ENCODE measurements around the gene TRIM15. TPM values are rescaled to one million over a fixed set of nuclear protein-coding genes. Genes with fewer than 3 reads are reported as not detected.
A peak's percentile ranks its signal among the peaks of the same experiment; 100 is the strongest.
"Not testable (repeated sequence)": the region's sequence is repeated elsewhere in the genome, so short reads cannot be mapped to it uniquely, and the experiment has no call there.

TRIM15 gene
- 1 to 10 TPM in 1 of 2 experiments, under 1 TPM in 1; 0.63 to 1.6 TPM for total RNA-seq

- H3K27me3 Mint-ChIP-seq, result peaks cover 9% of the 10 kb centered on the region
- CTCF ChIA-PET, result interaction anchor here (0.7 to 1.0 kb wide), 2 partner anchors 32 to 61 kb away, joined by 3 to 5 read pairs; no protein-coding TSS in a partner anchor
- POLR2A ChIA-PET, result no interaction called here
- DNase-seq, result peak; percentile 87
- H3K27ac Mint-ChIP-seq, result peak within 1 kb of the TSS; percentile 13
- no peaks in the 10 kb centered on the region for H3K9me3 Mint-ChIP-seq
- no peaks in the 10 kb centered on the region for H3K36me3 Mint-ChIP-seq
- peaks cover 50% of the 10 kb centered on the region for H3K4me1 Mint-ChIP-seq (ENCODE audit: low read depth)
- intact Hi-C loops (cut with micrococcal nuclease), result loop anchor here (5.0 kb wide), 1 partner anchor 316 kb away; no protein-coding TSS in a partner anchor
- H3K4me3 Mint-ChIP-seq, result peak within 1 kb of the TSS; percentile 5
These were observed at the start of gene TRIM15 for GRCh38 chr6:30163090-30163917. TRIM15 (plus strand) TSS chr6:30163546; CDS start chr6:30163685, 139 bp downstream.

GRCh38 chr6:30113841-30114240 is 49.5 kb upstream of the TRIM15 start:
- Mint-ChIP-seq H3K36me3 (no peaks in the 10 kb centered on the region), H3K27ac (no peak overlapping the region), H3K9me3 (no peaks in the 10 kb centered on the region), H3K27me3 (peaks cover 31% of the 10 kb centered on the region), H3K4me3 (no peak overlapping the region), H3K4me1 (ENCODE audit: low read depth) (peaks cover 17% of the 10 kb centered on the region)
- CTCF ChIA-PET, result interaction anchor here (0.7 to 3.8 kb wide), 2 partner anchors 10 to 17 kb away, joined by 4 to 19 read pairs; no protein-coding TSS in a partner anchor
- intact Hi-C loops (cut with micrococcal nuclease), result loop anchor here (2.0 kb wide), 1 partner anchor 15 kb away; no protein-coding TSS in a partner anchor
- DNase-seq, result no peak
- POLR2A ChIA-PET, result no interaction called here

GRCh38 chr6:30116724-30117123 is 46.6 kb upstream of the TRIM15 start:
- H3K27ac Mint-ChIP-seq, result no peak overlapping the region
- H3K9me3 Mint-ChIP-seq, result no peaks in the 10 kb centered on the region
- H3K4me1 Mint-ChIP-seq (ENCODE audit: low read depth), result peaks cover 17% of the 10 kb centered on the region
- intact Hi-C loops (cut with micrococcal nuclease), result no loop called here
- DNase-seq, result no peak
- peaks cover 24% of the 10 kb centered on the region for H3K27me3 Mint-ChIP-seq
- POLR2A ChIA-PET, result no interaction called here
- CTCF ChIA-PET, result interaction anchor here (0.6 to 2.8 kb wide), 6 partner anchors 10 to 797 kb away, joined by 3 to 18 read pairs (median 3); no protein-coding TSS in a partner anchor
- H3K36me3 Mint-ChIP-seq, result no peaks in the 10 kb centered on the region
- H3K4me3 Mint-ChIP-seq, result no peak overlapping the region

GRCh38 chr6:30118691-30119090 is 44.7 kb upstream of the TRIM15 start:
- H3K27ac Mint-ChIP-seq; H3K36me3 Mint-ChIP-seq; intact Hi-C loops (cut with micrococcal nuclease); H3K4me3 Mint-ChIP-seq; H3K9me3 Mint-ChIP-seq; CTCF ChIA-PET; DNase-seq; H3K4me1 Mint-ChIP-seq (ENCODE audit: low read depth): not testable (repeated sequence)
- POLR2A ChIA-PET, result interaction anchor here (0.7 kb wide), 1 partner anchor 35 kb away, joined by 3 read pairs; no protein-coding TSS in a partner anchor
- H3K27me3 Mint-ChIP-seq, result peaks cover 17% of the 10 kb centered on the region

- Mint-ChIP-seq H3K27ac (no peak overlapping the region), H3K9me3 (no peaks in the 10 kb centered on the region), H3K4me1 (ENCODE audit: low read depth) (no peaks in the 10 kb centered on the region), H3K27me3 (peaks cover 22% of the 10 kb centered on the region), H3K4me3 (no peak overlapping the region), H3K36me3 (no peaks in the 10 kb centered on the region)
- DNase-seq, result no peak
- intact Hi-C loops (cut with micrococcal nuclease), result no loop called here
- POLR2A ChIA-PET, result no interaction called here
- CTCF ChIA-PET, result interaction anchor here (2.3 to 15.9 kb wide), 2 partner anchors 10 to 15 kb away, joined by 21 to 491 read pairs; partner anchors contain the start of gene TRIM31
These were observed 41.6 kb upstream of the TRIM15 start for GRCh38 chr6:30121446-30122366.

- ChIA-PET CTCF (interaction anchor here (2.3 to 15.9 kb wide), 2 partner anchors 9 to 15 kb away, joined by 21 to 491 read pairs; partner anchors contain the start of gene TRIM31), POLR2A (no interaction called here)
- no peak for DNase-seq
- Mint-ChIP-seq H3K9me3 (no peaks in the 10 kb centered on the region), H3K4me3 (no peak overlapping the region), H3K4me1 (ENCODE audit: low read depth) (no peaks in the 10 kb centered on the region), H3K27me3 (peaks cover 30% of the 10 kb centered on the region), H3K36me3 (no peaks in the 10 kb centered on the region), H3K27ac (no peak overlapping the region)
- intact Hi-C loops (cut with micrococcal nuclease), result no loop called here
These were observed 40.8 kb upstream of the TRIM15 start for GRCh38 chr6:30122515-30122914.

- no peak overlapping the region for H3K4me3 Mint-ChIP-seq
- H3K27ac Mint-ChIP-seq, result no peak overlapping the region
- H3K4me1 Mint-ChIP-seq (ENCODE audit: low read depth), result peaks cover 25% of the 10 kb centered on the region
- no peaks in the 10 kb centered on the region for H3K36me3 Mint-ChIP-seq
- no peaks in the 10 kb centered on the region for H3K9me3 Mint-ChIP-seq
- ChIA-PET CTCF (interaction anchor here (1.1 to 15.9 kb wide), 2 partner anchors 11 to 20 kb away, joined by 3 to 491 read pairs; partner anchors contain the start of gene TRIM31), POLR2A (no interaction called here)
- intact Hi-C loops (cut with micrococcal nuclease), result loop anchor here (2.0 kb wide), 1 partner anchor 15 kb away; the partner anchor contains the start of gene TRIM31
- no peak for DNase-seq
- peaks cover 55% of the 10 kb centered on the region for H3K27me3 Mint-ChIP-seq
These were observed 35.9 kb upstream of the TRIM15 start for GRCh38 chr6:30127238-30128093.

- H3K4me1 Mint-ChIP-seq (ENCODE audit: low read depth), result peaks cover 25% of the 10 kb centered on the region
- H3K36me3 Mint-ChIP-seq, result no peaks in the 10 kb centered on the region
- intact Hi-C loops (cut with micrococcal nuclease), result loop anchor here (2.0 to 5.0 kb wide), 4 partner anchors 17 to 62 kb away; partner anchors contain the start of genes PPP1R11 and TRIM31
- peak; percentile 17 for DNase-seq
- no peaks in the 10 kb centered on the region for H3K9me3 Mint-ChIP-seq
- peaks cover 56% of the 10 kb centered on the region for H3K27me3 Mint-ChIP-seq
- H3K4me3 Mint-ChIP-seq, result no peak overlapping the region
- POLR2A ChIA-PET, result no interaction called here
- CTCF ChIA-PET, result interaction anchor here (1.0 to 15.9 kb wide), 11 partner anchors 9 to 281 kb away, joined by 3 to 491 read pairs (median 11); partner anchors contain the start of genes PPP1R11 and TRIM31
- H3K27ac Mint-ChIP-seq, result no peak overlapping the region
These were observed 33.8 kb upstream of the TRIM15 start for GRCh38 chr6:30129265-30130178.

- Mint-ChIP-seq H3K4me3 (no peak overlapping the region), H3K36me3 (no peaks in the 10 kb centered on the region), H3K4me1 (ENCODE audit: low read depth) (peaks cover 25% of the 10 kb centered on the region), H3K27me3 (peaks cover 56% of the 10 kb centered on the region), H3K27ac (no peak overlapping the region), H3K9me3 (no peaks in the 10 kb centered on the region)
- DNase-seq, result no peak
- intact Hi-C loops (cut with micrococcal nuclease), result loop anchor here (2.0 to 5.0 kb wide), 3 partner anchors 29 to 63 kb away; partner anchors contain the start of gene PPP1R11
- ChIA-PET CTCF (interaction anchor here (1.0 to 15.9 kb wide), 25 partner anchors 8 to 282 kb away, joined by 3 to 491 read pairs (median 5); partner anchors contain the start of genes PPP1R11 and TRIM31), POLR2A (no interaction called here)
These were observed 33.1 kb upstream of the TRIM15 start for GRCh38 chr6:30130179-30130679.
